Suppressor macrophage treated with lipopolysaccharide for 1 hour (primary cell): ENCODE results near the gene GALC.

Experiments
- DNase-seq, 3 donors: peaks; one replicate each; pipeline ENCODE4 v3.0.0-alpha.2; 2020 to 2022

GALC gene

DNA sequence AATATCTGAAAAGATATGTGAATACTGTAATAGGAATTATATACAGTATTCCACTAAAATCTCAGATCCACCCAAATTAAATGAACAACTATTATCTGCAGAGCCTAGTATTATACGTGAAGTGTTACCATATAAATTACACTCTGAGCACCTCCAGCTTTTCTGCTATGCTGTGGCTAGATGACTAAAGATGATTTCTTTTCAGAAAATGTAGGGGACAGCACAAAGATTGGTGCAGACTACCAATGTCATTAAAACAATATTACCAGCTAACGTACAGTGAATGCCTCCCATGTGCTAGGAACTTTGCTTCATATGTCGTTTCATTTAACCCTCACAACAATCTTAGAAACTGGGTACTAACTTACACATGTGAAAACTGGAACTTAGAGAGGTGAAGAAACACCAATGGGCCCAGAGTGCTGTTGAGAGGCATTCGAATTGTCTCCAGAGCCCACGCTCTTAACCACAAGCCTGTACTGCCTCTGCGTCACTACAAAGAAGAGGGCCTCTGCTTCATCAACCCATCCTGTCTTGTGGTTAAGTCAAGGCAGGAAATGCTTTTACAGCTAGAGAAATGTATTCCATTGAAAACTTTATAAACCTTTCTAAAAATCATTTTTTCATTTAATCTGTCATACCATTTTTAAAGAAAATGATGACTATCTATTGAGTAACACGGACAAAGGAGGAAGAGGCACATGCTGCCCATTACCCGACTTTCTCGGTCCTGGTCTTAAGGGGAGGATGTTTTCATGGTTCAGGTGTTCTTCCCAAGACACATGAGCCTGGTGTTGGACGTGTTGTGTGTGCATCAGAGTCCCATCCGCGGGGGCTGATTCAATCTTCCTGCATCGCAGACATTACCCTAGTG lies 13.2 kb upstream of the GALC start:
- peak; percentile 81 to 92 (median 85) for DNase-seq

- DNase-seq: peak; percentile 61 to 84 (median 73)
Observed at GRCh38 chr14:88005050-88005481, 12.1 kb upstream of the GALC start, which contains the start of gene GPR65. Gene GPR65, plus strand, starts transcription at chr14:88005135. Its CDS starts 5,713 bp downstream, at chr14:88010848.

DNA sequence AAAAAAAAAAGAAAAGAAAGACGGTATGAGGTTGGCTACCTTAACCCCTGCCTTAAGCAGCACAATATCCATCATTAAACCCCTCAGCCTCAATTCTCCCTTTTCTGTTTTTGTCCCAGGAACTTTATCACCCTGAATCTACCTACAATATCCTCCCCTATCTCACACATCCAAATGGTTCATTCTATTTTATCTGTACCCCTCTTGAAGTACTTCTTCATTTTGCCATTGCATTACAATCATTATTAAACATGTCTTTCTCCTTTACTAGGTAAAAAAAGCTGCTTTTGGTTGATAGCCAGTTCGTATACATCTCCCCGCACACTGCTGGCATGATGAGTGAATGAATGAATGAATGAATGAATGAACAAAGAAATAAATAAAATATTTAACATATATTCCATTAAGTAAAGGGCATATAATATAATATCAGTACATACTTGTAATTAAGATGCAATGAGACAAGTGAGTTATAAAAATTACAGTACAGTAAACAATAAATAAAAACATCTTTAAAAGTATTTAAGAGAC lies 11.6 kb upstream of the GALC start:
- DNase-seq: no peak

DNA sequence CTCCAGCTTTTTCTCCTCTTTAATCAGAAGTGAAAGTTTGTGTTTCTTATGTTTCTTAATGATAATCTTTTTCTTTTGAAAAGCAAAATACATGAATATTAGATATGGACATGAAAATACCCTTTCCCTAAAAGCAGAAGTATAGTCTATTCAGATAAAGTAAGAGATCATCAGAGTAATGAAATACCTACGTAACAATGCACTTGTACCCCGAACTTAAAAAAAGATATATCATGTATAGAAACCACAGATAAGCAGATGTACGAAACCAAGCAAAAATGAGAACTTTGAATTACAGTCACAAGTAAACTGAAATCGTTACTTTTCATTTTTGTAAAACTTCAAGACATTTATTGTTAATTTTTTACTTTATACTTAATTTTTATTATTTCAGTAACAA lies 10.4 kb upstream of the GALC start:
- DNase-seq: peak in 2 of 3 donors; percentile 30 to 52

DNA sequence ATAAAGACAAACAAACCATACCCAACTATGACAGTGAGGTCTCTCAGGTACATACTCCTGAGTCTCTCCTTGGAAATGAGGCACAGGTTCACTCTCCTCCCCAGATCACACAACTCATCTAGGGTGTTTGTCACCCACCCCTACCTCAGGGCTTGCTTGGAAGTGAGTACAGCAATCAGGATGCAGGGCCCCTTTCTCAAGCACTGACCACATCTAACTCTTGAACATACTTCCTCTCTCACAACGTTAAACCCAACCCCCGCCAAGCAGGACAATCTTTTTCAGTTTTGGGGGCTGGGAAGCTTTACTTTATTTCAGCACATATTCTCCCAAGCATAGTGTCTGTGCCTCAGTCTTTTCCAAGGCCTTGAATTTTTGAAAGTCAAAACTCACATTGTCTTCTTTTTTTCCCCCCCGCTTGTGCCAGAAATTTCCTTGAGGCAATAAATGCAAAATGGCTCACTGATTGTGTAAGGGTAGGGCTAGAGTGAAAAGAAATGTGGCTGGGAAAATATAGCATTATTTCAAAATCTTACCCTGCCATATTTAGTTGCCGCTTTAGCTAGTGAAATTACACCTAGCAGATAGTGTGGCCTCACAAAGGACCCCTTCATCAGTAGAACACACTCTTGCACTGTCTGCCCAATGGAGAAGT lies 9.6 kb upstream of the GALC start:
- peak; percentile 47 to 56 (median 48) for DNase-seq

- peak; percentile 64 to 84 (median 82) for DNase-seq
Observed at GRCh38 chr14:87999277-87999676, 6.3 kb upstream of the GALC start.

GRCh38 chr14:87998482-87998881 lies 5.5 kb upstream of the GALC start:
- DNase-seq: no peak

DNA sequence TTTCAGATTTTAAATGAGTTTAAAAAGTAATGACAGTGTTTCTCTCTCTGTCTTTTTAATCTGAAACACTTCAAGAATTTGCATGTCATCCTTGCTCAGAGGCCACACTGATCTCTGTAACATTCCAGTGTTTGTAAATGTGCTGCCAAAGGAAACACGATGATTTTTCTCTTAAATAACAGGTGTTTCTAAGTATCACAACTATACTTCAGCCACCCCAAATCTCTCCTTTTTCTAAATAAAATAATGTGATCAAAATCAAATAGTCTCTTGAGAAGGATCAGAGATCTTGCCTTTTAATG lies 3.3 kb upstream of the GALC start:
- no peak for DNase-seq

GRCh38 chr14:87995500-87996290 lies 2.7 kb upstream of the GALC start:
- DNase-seq: peak; percentile 21 to 48 (median 25)

GRCh38 chr14:87994974-87995373 lies 2.0 kb upstream of the GALC start:
- peak; percentile 56 to 83 (median 72) for DNase-seq

GRCh38 chr14:87992346-87992717 lies 650 bp downstream of the GALC start:
- DNase-seq: peak in 1 of 3 donors; percentile 30

DNA sequence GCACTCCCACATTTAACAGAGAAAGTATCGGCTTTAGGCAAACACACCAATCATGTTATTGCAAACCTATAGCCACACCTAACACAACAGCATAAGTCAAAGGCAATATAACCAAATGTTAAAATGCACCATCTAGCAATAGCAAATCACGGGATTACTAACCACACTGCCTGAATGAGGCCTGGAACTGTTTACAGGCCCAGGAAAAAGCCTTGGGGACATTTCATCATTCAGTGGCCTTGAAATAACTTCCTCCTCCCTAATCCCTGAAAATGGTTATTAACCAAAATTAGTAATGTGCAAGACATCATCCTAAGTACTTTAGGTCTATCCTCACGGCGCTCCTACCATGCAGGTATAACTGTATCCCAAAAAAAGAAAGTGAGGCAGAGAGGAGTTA lies 2.3 kb downstream of the GALC start:
- DNase-seq: peak; percentile 37 to 49 (median 38)

GRCh38 chr14:87989956-87990299 lies 3.1 kb downstream of the GALC start:
- no peak for DNase-seq

GRCh38 chr14:87989221-87989955 lies 3.6 kb downstream of the GALC start:
- no peak for DNase-seq

- DNase-seq: no peak
Observed at GRCh38 chr14:87979689-87980088, 13.3 kb downstream of the GALC start.

DNA sequence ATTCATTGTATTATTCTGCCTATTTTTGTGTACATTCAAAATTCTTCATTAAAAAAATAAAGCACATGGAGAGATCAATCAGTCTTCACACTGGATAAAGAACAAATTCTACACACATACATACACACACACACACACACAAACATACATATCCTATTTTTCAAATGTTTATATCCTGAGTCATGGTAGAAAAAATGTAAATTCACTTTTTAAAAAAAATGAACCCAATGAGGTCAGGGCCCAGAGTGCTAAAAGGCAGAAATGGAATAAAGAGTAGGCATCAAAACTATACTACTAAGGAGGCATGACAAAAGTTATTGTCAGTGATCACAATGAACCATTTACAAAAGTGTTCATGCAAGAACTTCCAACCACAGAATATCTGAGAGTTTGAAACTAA lies 17.3 kb downstream of the GALC start:
- no peak for DNase-seq

GRCh38 chr14:87971010-87971409 lies 22.0 kb downstream of the GALC start:
- DNase-seq: no peak

DNA sequence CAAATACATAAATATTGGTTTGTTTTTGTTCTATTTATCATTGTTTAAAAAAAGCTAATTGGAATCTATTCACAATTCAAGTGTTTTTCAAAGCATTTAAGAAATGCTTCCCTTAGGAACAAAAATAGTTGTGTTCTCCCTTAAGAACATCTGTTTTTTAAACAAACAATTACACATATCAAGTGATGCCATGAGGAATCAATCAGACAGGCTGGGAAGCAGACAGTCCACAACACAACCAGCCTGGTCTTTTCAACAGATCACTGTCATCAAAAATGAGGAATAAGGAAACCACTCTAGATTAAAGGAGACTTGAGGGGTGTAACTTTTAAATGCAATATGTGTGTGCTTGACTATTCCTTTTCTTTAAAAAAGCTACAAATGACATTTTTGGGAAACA lies 25.5 kb downstream of the GALC start:
- DNase-seq: no peak

- DNase-seq: no peak
Observed at GRCh38 chr14:87966816-87967215, 26.2 kb downstream of the GALC start.

DNA sequence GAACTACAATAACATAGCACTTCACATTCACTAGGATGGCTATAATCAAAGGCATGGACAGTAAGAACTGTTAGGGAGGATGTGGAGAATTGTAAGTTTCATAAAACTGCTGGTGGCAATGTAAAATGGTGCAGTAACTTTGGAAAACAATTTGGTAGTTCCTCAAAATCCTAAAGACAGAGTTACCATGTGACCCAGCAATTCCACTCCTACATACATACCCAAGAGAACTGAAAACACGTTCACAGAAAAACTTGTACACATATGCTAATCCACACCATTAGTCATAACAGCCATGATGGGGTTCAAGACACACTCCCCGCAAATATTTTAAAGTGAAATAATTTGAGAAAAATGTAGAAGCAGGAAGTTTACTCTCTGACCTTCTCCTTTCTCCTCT lies 31.7 kb downstream of the GALC start:
- DNase-seq: peak in 2 of 3 donors; percentile 15 to 28

GRCh38 chr14:87960013-87960787 lies 32.8 kb downstream of the GALC start:
- DNase-seq: no peak

DNA sequence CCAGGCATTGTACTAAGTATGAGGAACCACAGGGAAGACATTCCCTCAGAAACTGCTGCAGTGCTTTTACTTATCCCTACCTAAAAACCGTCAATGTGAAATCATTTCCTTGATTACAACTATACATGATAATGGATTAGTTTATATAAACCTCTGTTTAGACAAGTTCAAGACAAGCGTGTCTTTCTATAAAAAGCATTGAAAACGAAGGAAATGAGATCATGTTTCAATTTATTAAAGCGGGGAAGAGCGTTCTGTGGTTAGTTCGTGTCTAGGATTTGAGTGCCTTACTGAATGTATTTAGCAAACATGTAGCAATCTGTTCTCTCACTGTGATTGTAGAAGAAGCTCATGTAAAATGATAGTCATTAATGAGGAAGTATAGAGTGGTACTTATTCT lies 37.5 kb downstream of the GALC start:
- peak in 2 of 3 donors; percentile 2 to 20 for DNase-seq
